HepG2 (cell line): Measurements from ENCODE around the gene MINDY3.

Experiments
- CEBPZ ChIP-seq: IDR thresholded peaks from 2 replicates; pipeline ENCODE4 v1.6.1; 2012; ENCODE audit warnings: low read length, improper control_type of control experiment
- CTCF ChIP-seq: sonication (generic); formaldehyde crosslinking; IDR thresholded peaks from 2 replicates; pipeline ENCODE4 v1.5.0; 2020; ENCODE audit warnings: mild to moderate bottlenecking, missing genetic modification reagents, moderate library complexity
- ELK4 ChIP-seq: sonication (generic); formaldehyde crosslinking; IDR thresholded peaks from 2 replicates; pipeline ENCODE4 v1.9.0; 2021; ENCODE audit warnings: missing genetic modification reagents, borderline replicate concordance
- ESRRA ChIP-seq: sonication (generic); formaldehyde crosslinking; IDR thresholded peaks from 2 replicates; pipeline ENCODE4 v1.5.1; 2020; ENCODE audit warnings: mild to moderate bottlenecking, low read depth, missing genetic modification reagents
- HMG20A ChIP-seq: IDR thresholded peaks from 2 replicates; pipeline ENCODE4 v1.6.1; 2016; ENCODE audit warnings: borderline replicate concordance
- MAFK ChIP-seq, 2 experiments: IDR thresholded peaks in 1 of 2; conservative IDR thresholded peaks in 1 of 2; 2 replicates each; pipeline ENCODE4 v1.6.1; 2011; ENCODE audit warnings: improper control_type of control experiment in 2 of 2, low read length in 2 of 2
- MYC ChIP-seq: sonication (generic); formaldehyde crosslinking; IDR thresholded peaks from 2 replicates; pipeline ENCODE4 v1.9.0; 2021; ENCODE audit warnings: missing genetic modification reagents, borderline replicate concordance
- POLR2AphosphoS2 ChIP-seq: IDR thresholded peaks from 2 replicates; pipeline ENCODE4 v1.6.1; 2011; ENCODE audit warnings: low read depth, low read length, improper control_type of control experiment
- POLR2AphosphoS5 ChIP-seq: IDR thresholded peaks from 2 replicates; pipeline ENCODE4 v1.6.1; 2012; ENCODE audit warnings: low read depth, low read length
- TAF1 ChIP-seq: sonication (generic); formaldehyde crosslinking; IDR thresholded peaks from 2 replicates; pipeline ENCODE4 v1.4.0; 2020; ENCODE audit warnings: missing genetic modification reagents
- TF ChIP-seq, protein P1 (sequence below), 2 experiments: IDR thresholded peaks; 2 replicates each; pipeline ENCODE4 v1.6.1; 2011 to 2012; ENCODE audit warnings: low read length in 2 of 2, borderline replicate concordance in 1 of 2, low read depth in 1 of 2, mild to moderate bottlenecking in 1 of 2, moderate library complexity in 1 of 2

- TF ChIP-seq MAFK (conservative IDR thresholded peaks at IDR 0.05 in 1 of 2, IDR thresholded peaks at IDR 0.05 in 1 of 2; ENCODE audit: low read length in 2 of 2) = no peak
- no peak for TF ChIP-seq POLR2AphosphoS5
- TF ChIP-seq ELK4 (CRISPR knock-in tag) = no peak
- TF ChIP-seq CTCF (CRISPR knock-in tag) = no peak
- TF ChIP-seq POLR2AphosphoS2 = no peak
- no peak for TF ChIP-seq CEBPZ
- no peak for TF ChIP-seq TAF1 (CRISPR knock-in tag)
- TF ChIP-seq HMG20A (CRISPR knock-in tag) = no peak
- no peak for TF ChIP-seq MYC (CRISPR knock-in tag)
- no peak for TF ChIP-seq ESRRA (CRISPR knock-in tag)
- TF ChIP-seq, protein P1, sequence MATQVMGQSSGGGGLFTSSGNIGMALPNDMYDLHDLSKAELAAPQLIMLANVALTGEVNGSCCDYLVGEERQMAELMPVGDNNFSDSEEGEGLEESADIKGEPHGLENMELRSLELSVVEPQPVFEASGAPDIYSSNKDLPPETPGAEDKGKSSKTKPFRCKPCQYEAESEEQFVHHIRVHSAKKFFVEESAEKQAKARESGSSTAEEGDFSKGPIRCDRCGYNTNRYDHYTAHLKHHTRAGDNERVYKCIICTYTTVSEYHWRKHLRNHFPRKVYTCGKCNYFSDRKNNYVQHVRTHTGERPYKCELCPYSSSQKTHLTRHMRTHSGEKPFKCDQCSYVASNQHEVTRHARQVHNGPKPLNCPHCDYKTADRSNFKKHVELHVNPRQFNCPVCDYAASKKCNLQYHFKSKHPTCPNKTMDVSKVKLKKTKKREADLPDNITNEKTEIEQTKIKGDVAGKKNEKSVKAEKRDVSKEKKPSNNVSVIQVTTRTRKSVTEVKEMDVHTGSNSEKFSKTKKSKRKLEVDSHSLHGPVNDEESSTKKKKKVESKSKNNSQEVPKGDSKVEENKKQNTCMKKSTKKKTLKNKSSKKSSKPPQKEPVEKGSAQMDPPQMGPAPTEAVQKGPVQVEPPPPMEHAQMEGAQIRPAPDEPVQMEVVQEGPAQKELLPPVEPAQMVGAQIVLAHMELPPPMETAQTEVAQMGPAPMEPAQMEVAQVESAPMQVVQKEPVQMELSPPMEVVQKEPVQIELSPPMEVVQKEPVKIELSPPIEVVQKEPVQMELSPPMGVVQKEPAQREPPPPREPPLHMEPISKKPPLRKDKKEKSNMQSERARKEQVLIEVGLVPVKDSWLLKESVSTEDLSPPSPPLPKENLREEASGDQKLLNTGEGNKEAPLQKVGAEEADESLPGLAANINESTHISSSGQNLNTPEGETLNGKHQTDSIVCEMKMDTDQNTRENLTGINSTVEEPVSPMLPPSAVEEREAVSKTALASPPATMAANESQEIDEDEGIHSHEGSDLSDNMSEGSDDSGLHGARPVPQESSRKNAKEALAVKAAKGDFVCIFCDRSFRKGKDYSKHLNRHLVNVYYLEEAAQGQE (IDR thresholded peaks at IDR 0.05; ENCODE audit: borderline replicate concordance in 1 of 2, low read depth in 1 of 2, low read length in 2 of 2) = no peak
These were observed 44.9 kb downstream of the MINDY3 start for GRCh38 chr10:15815242-15815885.
